CD4-positive, alpha-beta T cell treated with Interleukin-17A for 1 hour (primary cell): ENCODE results near the gene SLC26A2.

Experiments
- DNase-seq: peaks from one replicate; pipeline ENCODE4 v3.0.0-alpha.2; 2020

SLC26A2 gene

DNA sequence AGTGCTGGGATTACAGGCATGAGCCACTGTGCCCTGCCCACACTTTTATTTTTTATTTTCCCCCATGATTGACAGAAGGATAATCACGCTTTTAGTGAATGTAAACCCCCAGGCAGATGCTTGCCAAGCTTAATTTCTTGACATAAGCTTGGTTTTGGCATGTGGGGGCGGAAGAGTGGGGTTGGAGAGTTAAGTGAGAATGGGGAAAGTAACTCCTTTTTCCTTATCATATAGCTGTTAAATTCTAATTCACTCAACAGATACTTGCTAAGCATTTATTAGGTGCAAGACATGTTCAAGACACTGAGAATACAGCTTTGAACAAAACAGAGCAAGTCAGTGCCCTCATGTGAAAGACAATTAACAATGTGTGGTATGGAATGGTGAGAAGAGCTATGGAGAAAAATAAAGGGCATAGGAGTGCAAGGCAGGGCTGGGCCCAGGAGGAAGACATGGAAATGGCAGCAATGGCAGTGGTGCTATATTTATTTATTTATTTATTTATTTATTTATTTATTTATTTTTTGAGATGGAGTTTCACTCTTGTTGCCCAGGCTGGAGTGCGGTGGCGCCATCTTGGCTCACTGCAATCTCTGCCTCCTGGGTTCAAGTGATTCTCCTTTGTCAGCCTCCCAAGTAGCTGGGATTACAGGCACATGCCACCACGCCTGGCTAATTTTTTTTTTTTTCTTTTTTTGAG lies 2.2 kb downstream of the SLC26A2 start:
- DNase-seq = no peak

DNA sequence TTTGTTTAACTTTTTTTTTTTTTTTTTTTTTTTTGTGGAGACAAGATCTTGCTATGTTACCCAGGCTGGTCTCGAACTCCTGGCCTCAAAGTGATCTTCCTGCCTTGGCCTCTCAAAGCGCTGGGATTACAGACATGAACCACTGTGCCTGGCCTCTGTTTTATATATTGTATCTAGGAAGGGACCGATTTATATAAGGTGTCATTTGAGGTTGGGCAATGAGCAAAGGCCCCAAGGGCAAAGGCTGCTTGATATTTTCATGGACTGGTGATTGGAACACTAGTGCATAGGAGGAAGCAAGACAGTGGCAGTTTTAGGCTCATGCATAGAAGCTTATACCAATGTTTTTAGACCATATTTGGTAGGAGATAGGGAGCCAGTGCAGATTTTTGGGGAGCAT lies 3.2 kb downstream of the SLC26A2 start:
- no peak for DNase-seq

DNA sequence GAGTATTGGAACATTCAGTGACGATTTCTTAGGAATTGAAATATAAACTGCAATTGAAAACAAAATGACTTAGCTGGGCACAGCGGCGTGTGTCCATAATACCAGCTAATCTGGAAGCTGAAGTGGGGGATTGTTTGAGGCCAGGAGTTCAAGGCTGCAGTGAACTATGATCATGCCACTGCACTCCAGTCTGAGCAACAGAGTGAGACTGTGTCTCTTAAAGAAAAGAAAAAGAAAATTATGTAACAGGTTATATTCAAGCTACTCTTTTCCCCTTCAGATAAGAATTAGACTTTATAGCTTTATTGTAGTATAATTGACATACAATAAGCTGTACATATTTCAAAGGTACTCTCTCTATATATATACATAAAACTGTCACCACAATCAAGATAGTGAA lies 6.4 kb downstream of the SLC26A2 start:
- DNase-seq = no peak

DNA sequence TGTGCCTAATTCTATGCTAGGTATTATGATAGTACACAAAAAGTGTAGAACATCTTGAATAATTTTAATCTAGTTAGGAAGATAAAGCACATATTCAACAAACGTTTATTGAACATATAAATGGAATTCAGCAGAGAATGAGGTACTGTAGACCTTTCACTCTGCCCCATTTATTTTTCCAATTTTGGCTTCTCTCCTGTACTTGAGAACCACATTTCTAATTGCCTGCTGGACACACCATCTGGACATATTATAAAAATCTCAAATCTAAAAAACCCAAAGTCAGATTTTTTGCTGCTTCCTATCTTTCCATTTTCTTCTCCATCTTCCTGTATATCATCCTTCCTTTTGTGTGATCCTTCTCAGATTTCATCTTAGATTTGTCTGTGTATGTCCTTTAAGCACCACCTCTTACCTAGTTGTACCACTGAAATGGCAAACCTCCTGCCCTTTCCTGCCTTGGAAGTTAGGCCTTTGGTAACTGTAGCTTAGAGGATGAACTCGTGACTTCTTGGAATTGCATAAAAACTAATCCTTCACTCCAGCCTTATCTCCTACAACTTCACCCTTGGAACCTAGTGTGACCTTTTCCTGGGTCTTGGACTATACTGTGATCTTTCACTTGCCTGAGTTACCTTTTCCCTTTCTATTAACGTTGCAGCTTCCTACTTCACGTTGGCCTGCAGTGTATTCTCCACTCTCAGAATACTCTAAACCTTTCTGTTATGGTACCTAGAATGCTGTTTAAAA lies 8.8 kb downstream of the SLC26A2 start:
- no peak for DNase-seq

DNA sequence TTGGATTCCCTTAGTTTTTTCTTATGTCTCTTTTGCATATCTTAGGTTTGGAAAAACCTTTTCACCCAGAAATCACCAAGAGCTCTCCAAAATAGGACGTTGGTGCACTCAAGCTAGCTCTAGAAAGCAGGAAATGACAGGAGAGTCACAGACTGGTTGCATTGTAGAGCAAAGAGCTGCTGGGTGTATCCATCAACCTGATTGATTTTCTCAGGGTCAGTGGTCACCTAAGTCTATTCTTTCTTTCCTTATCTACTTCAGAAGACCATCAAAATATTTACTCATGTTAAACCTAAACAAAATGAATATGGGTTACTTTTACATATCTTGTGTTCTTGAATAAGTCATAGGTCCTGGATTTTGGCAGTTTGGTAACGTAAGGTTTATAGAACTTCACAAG lies 14.9 kb downstream of the SLC26A2 start:
- no peak for DNase-seq

DNA sequence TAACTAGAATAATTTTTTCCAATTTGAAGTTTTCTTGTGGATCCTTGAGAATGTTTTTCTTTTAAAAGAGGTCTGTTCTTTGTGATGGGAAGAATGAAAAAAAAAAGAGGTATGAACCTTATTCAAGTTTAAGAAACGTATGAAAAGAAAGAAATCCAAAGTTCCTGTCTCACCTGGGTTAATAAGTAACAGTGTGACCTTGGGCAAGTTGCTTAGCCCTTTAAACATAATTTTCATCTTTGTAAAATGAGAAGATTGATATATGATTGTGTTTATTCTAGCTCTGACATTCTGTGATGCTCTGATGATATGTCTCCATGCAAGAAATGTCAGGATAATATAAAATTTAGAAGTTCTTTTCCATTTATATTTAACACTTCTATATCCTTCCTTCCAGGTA lies 19.3 kb downstream of the SLC26A2 start:
- DNase-seq = no peak

DNA sequence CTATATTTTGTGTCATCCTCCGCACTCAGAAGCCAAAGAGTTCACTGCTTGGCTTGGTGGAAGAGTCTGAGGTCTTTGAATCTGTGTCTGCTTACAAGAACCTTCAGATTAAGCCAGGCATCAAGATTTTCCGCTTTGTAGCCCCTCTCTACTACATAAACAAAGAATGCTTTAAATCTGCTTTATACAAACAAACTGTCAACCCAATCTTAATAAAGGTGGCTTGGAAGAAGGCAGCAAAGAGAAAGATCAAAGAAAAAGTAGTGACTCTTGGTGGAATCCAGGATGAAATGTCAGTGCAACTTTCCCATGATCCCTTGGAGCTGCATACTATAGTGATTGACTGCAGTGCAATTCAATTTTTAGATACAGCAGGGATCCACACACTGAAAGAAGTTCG lies 20.6 kb downstream of the SLC26A2 start:
- no peak for DNase-seq

DNA sequence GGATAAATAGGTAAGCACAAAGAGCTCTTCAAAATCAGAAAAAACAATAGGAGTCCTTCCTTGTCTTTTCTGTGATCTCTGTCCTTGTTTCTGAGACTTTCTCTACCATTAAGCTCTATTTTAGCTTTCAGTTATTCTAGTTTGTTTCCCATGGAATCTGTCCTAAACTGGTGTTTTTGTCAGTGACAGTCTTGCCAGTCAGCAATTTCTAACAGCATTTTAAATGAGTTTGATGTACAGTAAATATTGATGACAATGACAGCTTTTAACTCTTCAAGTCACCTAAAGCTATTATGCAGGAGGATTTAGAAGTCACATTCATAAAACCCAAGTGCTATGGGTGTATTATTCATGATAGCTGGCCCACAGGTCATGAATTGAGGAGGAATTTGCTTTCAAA lies 21.9 kb downstream of the SLC26A2 start:
- DNase-seq = no peak

DNA sequence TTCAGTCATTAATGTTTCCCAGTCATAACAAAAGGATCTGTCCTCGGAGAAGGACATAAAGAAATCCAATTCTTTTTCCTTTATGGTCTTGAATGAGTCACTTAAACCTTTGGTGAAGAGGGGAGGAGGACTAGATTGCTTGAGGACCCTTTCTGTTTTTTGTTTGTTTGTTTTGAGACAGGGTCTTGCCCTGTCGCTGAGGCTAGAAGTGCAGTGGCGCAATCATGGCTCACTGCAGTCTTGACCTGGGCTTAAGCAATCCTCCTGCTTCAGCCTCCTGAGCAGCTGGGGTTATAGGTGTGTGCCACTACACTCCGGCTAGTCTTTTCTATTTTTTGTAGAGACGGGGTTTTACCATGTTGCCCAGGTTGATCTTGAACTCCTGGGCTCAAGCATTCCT lies 27.6 kb downstream of the SLC26A2 start:
- no peak for DNase-seq

DNA sequence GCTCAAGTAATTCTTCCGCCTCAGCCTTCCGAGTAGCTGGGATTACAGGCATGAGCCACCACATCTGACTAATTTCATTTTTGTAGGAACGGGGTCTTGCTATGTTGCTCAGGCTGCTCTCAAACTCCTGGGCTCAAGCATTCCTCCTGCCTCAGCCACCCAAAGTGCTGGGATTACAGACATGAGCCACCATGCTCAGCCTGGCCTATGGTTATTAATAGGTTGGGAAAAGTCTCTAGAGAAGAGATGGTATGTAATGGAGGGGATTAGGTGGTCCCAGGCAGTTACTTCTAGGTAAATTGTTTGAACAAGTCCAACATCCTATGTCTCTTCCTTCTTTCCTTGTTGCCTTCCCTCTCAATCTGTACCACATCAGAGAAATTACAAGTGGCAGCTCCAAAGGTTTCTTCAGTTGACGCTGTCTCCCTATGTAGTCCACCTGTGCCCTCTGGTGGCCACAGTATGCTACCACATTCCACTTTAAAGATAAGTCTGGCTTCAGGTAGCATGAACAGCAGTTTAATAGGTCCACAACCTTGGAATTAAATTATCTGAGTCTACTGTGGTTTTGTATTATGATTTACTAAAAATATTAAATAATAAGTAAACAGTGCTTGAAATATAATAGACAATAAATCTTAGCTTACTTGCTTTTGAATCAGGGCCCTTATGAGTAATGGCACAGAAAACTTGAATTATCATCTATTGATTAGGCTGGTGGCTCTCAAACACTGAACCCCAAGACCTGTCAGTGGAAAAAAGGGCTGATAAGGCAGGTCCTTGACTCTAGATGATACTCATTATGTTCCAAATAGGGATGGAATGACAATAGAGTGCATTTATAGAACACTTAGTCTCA lies 30.2 kb downstream of the SLC26A2 start:
- peak; percentile 78 for DNase-seq

DNA sequence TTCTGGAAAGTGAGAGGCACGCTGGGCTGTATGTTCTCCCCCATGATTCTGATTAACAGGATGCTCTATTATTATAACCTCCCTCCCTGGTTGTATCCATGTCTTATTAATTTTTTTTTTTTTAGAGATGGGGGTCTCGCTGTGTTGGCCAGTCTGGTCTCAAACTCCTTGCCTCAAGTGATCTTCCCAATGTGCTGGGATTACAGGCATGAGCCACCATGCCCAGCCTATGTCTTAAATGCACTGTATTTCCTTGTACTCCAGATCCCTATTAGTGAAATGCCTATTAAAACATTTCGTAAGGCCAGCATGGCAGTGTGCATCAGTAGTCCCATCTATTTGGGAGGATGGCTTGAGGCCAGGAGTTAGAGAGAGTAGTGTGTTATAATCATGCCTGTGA lies 32.9 kb downstream of the SLC26A2 start:
- no peak for DNase-seq

DNA sequence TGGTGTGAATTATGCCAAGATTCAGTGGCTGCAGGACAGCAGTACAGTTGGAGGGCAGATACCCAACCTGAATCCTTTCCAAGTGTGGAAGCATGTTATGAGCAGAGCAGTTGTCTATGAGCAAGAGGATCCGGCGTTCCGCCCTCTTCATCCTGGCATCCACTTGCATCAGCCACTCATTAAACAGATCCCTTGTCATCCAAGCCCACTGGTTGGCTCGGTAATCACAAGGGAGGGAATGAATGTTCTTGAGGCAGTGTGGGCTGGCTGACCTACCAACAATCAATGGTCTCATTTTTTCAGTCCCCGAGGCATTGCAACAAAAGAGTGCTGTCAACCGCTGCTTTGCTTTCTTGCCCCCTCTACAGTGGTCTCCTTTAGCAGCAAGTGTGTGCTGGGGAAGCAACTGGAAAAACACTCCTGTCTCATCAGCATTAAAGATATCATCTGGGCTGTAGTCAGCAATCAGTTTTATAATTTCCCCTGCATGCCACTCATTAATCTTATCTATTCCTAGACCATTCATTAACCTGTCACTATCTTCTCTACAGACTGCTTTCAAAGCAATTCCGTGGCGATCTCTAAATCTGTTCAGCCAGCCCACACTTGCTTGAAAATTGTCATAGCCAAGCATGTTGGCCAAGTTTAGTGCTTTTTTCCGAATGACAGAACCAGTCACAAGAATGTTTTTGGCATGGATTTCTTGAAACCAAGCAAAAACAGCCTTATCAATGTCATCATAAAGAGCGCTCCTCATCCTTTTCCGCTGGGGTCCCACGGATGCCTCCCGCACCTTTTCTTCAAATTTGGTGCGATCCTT lies 35.0 kb downstream of the SLC26A2 start:
- no peak for DNase-seq

DNA sequence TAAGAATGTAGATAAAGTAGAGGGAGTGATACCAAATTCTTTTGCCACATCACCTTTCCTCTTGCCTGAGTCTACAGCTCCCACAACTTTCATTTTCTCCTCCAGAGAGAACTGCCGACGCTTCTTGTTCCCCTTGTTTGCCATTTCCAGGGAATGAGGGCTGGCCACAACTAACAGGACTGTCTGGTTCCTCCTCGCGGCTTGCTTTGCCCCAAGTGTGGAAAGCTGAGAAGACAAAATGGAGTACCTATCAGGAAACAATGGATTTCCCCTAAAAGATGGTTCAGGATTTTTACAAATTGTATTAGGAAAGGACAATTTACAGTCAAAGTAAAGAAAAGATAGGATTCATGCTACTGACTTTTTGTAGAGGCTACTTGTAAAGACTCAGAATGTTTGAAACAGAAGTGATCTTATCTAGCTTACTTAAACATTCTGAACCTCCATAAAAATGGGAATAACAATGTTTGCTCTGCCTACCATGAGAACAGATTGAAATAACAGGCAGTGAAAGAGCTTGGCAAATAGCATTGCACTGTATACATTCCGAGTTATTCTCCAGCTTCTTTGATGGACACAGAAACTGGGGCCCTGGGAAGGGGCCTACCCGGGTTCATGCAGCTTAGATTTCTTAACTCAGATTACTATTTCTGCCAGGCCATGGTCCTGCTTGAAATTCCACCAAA lies 35.8 kb downstream of the SLC26A2 start:
- DNase-seq = no peak

DNA sequence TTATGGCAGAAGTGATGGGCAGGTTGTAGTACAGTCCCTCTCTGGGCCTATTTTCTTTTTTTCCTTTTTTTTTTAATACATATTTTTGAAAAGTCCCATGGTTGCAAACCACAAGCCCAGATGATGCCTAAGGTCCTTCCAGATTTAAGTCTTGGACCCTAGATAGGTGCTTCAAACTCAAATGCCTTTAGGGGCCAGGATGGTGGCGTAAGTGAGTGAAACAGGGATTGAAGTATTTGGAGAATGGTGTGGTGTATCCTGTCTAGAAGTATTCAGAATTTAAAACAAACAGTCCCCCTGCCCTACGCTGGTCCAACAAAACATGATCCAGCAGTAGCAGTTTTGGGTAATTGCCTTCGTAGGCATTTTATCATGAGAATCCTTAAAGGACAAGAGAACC lies 37.7 kb downstream of the SLC26A2 start:
- DNase-seq = no peak

DNA sequence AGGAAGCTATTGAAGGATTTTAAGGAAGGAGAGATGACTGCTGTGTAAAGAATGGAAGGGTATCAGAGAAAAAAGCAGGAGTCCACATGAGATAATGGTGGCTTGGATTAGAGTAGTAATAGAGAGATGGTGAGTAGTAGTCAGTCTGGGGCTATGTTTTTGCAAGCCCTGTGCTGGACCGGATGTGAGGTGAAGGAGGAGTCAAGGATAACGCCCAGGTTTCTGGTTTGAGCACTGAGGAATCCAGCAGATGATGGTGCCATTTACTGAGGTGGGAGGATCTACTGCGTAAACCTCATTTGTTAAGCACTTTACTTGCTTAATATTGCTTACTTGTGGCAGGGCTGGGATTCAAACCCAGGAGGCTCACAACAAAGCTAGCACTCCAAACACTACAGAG lies 38.8 kb downstream of the SLC26A2 start:
- peak; percentile 3 for DNase-seq

DNA sequence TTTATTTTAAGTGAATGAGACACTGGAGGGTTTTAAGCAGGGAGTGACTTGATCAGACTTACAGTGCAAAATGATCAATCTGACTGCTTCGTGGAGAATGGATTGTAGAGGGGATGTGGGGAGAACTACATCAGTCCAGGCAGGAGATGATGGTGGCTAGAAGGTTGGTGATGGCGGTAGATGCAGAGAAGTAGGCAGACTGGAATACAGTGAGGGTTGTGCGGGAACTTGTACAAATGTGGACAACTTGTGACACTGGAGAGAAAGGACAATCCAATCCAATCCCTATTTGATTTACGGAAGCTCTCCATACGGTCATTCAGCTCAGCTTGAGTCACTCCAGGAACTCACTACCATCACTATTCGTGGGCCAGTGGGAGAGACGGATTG lies 39.3 kb downstream of the SLC26A2 start:
- no peak for DNase-seq

DNA sequence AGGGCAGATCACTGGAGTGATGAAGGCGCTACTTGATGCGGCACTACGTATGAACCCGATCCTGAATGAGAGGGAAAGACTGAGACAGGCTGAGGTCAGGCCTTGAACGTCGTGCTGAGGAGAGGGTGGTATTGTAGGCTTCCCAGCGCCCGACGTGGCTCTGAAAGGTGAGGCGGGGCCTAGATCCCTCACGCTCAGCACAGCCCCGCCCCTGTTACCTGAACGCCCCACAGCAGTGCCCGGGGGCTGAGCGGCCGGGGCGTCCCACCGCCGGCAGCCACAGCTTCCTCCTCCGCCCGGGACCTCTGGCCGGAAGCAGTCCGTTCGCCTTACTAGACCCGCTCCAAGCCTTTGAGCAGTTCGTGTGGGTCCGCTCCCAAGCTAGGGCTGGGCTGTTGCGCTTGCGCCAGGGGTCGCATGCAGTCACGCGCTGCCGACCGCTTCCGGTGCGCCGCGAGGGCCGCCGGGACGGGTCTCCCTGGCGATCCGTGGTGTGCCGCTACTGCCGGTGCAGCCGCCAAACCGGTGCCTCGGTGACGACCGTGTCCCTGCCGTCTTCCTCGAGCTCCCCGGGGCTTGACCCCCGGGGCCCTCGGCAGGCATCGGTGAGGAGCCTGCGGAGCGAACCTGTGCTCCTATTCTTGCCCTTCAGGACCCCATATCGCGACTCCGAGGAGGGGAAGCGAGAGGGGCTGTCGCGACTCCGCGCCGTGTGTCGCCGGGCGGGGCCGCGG lies 39.9 kb downstream of the SLC26A2 start, which contains the start of the genes HMGXB3 and TIGD6:
Gene HMGXB3 (plus strand): TSS at position 484 of the 734 bp plus-strand sequence. CDS start 4,114 bp downstream, outside the sequence.
Gene TIGD6 (minus strand): TSS at position 399 of the 734 bp plus-strand sequence. CDS start 4,306 bp downstream, outside the sequence.
- DNase-seq = peak; percentile 90

DNA sequence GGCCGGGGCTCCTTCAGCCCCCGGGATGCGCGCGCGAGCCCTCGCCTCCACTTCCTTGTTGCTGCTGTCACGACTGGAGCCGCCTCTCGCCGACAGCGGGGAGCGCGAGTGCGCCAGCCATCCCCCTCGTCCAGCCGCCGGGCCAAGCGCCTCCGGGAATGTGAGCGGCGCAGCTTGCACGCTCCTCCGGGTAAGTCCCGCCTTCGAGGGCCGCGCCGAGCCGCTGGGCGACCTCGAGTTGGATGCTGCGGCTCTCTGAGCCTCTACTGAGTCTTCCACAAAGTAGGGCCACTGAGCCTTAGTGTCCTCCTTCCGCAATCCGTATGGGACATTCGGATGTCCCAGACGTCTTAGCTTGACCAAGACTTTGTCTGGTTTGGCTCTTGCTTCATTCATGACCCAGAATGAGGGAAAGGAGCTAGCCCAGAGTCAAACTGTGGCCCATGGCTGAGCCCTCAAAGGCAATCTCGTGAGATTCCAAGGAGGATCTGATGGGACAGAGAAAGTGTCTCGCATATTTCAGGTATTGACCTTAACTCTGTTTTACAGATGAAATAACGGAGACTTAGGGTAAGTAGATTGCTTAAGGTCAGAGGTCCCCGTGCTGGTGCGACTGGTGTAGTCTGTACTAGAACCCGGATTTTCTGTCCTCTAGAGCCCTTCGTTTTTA lies 40.6 kb downstream of the SLC26A2 start:
- DNase-seq = peak; percentile 32

DNA sequence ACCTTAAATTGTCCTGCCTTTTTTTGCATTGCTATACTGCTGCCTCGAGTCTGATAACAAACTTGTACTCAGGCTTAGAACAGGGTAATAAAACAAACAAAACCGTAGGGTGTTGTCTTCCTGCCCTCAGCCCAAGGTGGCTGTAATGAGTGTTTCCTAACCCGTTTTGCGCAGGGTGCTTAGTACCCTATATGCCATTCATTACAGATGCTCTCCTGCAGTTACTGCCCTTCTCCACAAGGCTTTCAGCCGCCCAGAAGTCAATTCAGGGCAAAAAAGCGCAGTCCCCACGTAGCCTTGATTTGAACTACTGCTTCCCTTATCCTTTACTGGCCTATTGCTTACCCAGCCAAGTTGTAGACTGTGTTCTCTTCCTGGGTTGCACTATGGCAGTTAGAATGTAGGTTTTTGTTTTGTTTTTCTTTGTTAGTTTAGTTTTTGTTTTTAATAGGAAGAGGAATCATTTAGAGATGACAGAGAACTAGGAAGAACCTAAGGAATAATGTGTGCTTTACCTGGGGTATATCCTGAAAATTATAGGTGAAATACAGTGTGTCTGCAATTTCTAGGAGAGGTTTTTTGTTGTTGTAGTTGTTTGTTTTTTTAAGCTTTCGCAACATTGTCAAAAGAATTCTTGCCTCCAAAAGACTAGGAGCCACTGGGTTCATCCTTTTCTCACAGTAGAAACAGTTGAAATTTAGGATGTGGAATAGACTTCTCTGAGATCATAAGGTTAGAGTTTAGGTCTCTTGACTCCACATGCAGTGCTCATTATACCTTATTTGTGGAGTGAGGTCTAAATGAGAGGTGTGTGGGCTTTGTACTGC lies 41.3 kb downstream of the SLC26A2 start:
- DNase-seq = peak; percentile 79

DNA sequence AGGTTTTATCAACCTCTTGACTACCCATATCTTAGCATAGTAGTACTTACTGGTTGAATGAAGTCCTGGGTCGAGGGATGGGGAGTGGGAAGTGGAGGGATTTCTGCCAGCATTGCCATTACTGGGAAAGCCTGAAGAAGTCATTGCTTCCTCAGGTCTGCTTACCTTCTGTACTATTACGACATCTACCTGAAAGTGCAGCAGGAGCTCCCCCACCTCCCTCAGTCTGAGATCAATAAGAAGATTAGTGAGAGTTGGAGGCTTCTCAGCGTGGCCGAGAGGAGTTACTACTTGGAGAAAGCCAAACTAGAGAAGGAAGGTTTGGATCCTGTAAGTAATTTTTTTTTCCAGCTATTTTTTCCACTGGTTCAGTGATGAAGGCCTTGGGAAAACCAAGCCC lies 45.8 kb downstream of the SLC26A2 start:
- DNase-seq = no peak
